HEK293 (cell line): ENCODE results near the gene DRC3.

ENCODE experiments used
- CTCF ChIA-PET: fragments of 350-600 bp; formaldehyde crosslinking; extraction: SDS; loops from one replicate; lab custom pipeline; 2021; ENCODE audit warnings: antibody characterized with exemption; lab: Yijun Ruan, JAX
- POLR2A ChIA-PET: fragments of 300-600 bp; formaldehyde crosslinking; extraction: SDS; loops from one replicate; lab custom pipeline; 2020; ENCODE audit warnings: antibody characterized with exemption, inconsistent platforms; lab: Yijun Ruan, JAX
- H3K27ac ChIP-seq: fragments of 200-500 bp; sonication (Bioruptor generic); 2 replicates; pipeline ENCODE4 v1.5.1; 2014; ENCODE audit warnings: low read depth, low read length, control low read depth, inconsistent platforms; ENCODE audit errors: extremely low read depth
- H3K36me3 ChIP-seq, 2 experiments: fragments of 200-500 bp in 1 of 2; sonication (Bioruptor generic) in 1 of 2; 1 replicate in 1 of 2; 2 replicates in 1 of 2; pipeline ENCODE4 v1.5.1; 2014 to 2017; ENCODE audit warnings: inconsistent platforms in 2 of 2, low read length in 2 of 2; ENCODE audit not compliant: control insufficient read depth in 2 of 2, insufficient read depth in 1 of 2
- H3K4me1 ChIP-seq: fragments of 200-500 bp; sonication (Bioruptor generic); 2 replicates; pipeline ENCODE4 v1.5.1; 2014; ENCODE audit warnings: mild to moderate bottlenecking, low read length, inconsistent platforms; ENCODE audit not compliant: control insufficient read depth, insufficient read depth
- H3K4me3 ChIP-seq: 2 replicates; pipeline ENCODE4 v1.5.1; 2011; ENCODE audit warnings: low read depth, mild to moderate bottlenecking, control low read depth, low read length, moderate library complexity
- H3K9me3 ChIP-seq: fragments of 200-500 bp; sonication (Bioruptor generic); 2 replicates; pipeline ENCODE4 v1.5.1; 2014; ENCODE audit warnings: low read depth, low read length, inconsistent platforms; ENCODE audit not compliant: control insufficient read depth, insufficient read depth
- GLI2 ChIP-seq: fragments of 450-650 bp; formaldehyde crosslinking; IDR thresholded peaks from 2 replicates; pipeline ENCODE4; 2017; ENCODE audit warnings: missing biosample characterization, missing genetic modification characterization, low read depth, borderline replicate concordance
- IKZF3 ChIP-seq: fragments of 450-650 bp; IDR thresholded peaks from 2 replicates; pipeline ENCODE4 v1.5.0; 2018; ENCODE audit warnings: missing biosample characterization, mild to moderate bottlenecking, missing genetic modification characterization, moderate library complexity
- SP3 ChIP-seq: fragments of 450-650 bp; formaldehyde crosslinking; IDR thresholded peaks from 2 replicates; pipeline ENCODE4 v1.5.1; 2016; ENCODE audit warnings: missing biosample characterization, missing genetic modification characterization
- ZNF114 ChIP-seq: fragments of 450-650 bp; formaldehyde crosslinking; IDR thresholded peaks from 2 replicates; pipeline ENCODE4 v1.5.0; 2017; ENCODE audit warnings: missing biosample characterization, missing genetic modification characterization
- ZNF138 ChIP-seq: fragments of 450-650 bp; formaldehyde crosslinking; IDR thresholded peaks from 2 replicates; pipeline ENCODE4 v1.5.1; 2016; ENCODE audit warnings: missing biosample characterization, missing genetic modification characterization, borderline replicate concordance
- ZNF175 ChIP-seq: fragments of 450-650 bp; formaldehyde crosslinking; IDR thresholded peaks from 2 replicates; pipeline ENCODE4 v1.5.1; 2016; ENCODE audit warnings: missing biosample characterization, missing genetic modification characterization
- ZNF2 ChIP-seq: fragments of 450-650 bp; formaldehyde crosslinking; IDR thresholded peaks from 2 replicates; pipeline ENCODE4 v1.5.1; 2016; ENCODE audit warnings: missing biosample characterization, missing genetic modification characterization
- ZNF311 ChIP-seq: fragments of 450-650 bp; formaldehyde crosslinking; IDR thresholded peaks from 2 replicates; pipeline ENCODE4 v1.5.1; 2017; ENCODE audit warnings: missing biosample characterization, missing genetic modification characterization, borderline replicate concordance
- ZNF354C ChIP-seq: fragments of 450-650 bp; formaldehyde crosslinking; IDR thresholded peaks from 2 replicates; pipeline ENCODE4 v1.5.1; 2016; ENCODE audit warnings: missing biosample characterization, missing genetic modification characterization, low read depth, borderline replicate concordance
- ZNF362 ChIP-seq: fragments of 450-650 bp; formaldehyde crosslinking; IDR thresholded peaks from 2 replicates; pipeline ENCODE4 v1.5.1; 2016; ENCODE audit warnings: missing biosample characterization, missing genetic modification characterization
- ZNF404 ChIP-seq: fragments of 450-650 bp; formaldehyde crosslinking; IDR thresholded peaks from 2 replicates; pipeline ENCODE4 v1.5.1; 2017; ENCODE audit warnings: missing biosample characterization, missing genetic modification characterization
- ZNF501 ChIP-seq: fragments of 450-650 bp; formaldehyde crosslinking; IDR thresholded peaks from 2 replicates; pipeline ENCODE4 v1.5.1; 2016; ENCODE audit warnings: missing biosample characterization, missing genetic modification characterization
- ZNF560 ChIP-seq: fragments of 450-650 bp; formaldehyde crosslinking; IDR thresholded peaks from 2 replicates; pipeline ENCODE4 v1.5.1; 2017; ENCODE audit warnings: missing biosample characterization, missing genetic modification characterization, borderline replicate concordance
- ZNF654 ChIP-seq: fragments of 450-650 bp; formaldehyde crosslinking; IDR thresholded peaks from 2 replicates; pipeline ENCODE4 v1.5.1; 2016; ENCODE audit warnings: low read depth, missing biosample characterization, missing genetic modification characterization
- ZNF664 ChIP-seq: fragments of 450-650 bp; formaldehyde crosslinking; IDR thresholded peaks from 2 replicates; pipeline ENCODE4 v1.5.1; 2016; ENCODE audit warnings: missing biosample characterization, missing genetic modification characterization
- ZNF677 ChIP-seq: fragments of 450-650 bp; IDR thresholded peaks from 2 replicates; pipeline ENCODE4 v1.5.0; 2018; ENCODE audit warnings: missing biosample characterization, mild to moderate bottlenecking, missing genetic modification characterization, moderate library complexity
- ZNF785 ChIP-seq: fragments of 450-650 bp; formaldehyde crosslinking; IDR thresholded peaks from 2 replicates; pipeline ENCODE4 v1.5.1; 2016; ENCODE audit warnings: missing biosample characterization, missing genetic modification characterization
- ZNF843 ChIP-seq: fragments of 450-650 bp; formaldehyde crosslinking; IDR thresholded peaks from 2 replicates; pipeline ENCODE4 v1.5.1; 2016; ENCODE audit warnings: missing biosample characterization, missing genetic modification characterization
- ZSCAN18 ChIP-seq: fragments of 450-650 bp; formaldehyde crosslinking; IDR thresholded peaks from 2 replicates; pipeline ENCODE4 v1.5.1; 2016; ENCODE audit warnings: missing biosample characterization, missing genetic modification characterization
- TF ChIP-seq, protein P1 (sequence below): fragments of 450-650 bp; formaldehyde crosslinking; IDR thresholded peaks from 2 replicates; pipeline ENCODE4 v1.5.1; 2016; ENCODE audit warnings: missing biosample characterization, missing genetic modification characterization
- TF ChIP-seq, protein P2 (sequence below): fragments of 450-650 bp; formaldehyde crosslinking; IDR thresholded peaks from 2 replicates; pipeline ENCODE4 v1.5.1; 2016; ENCODE audit warnings: missing biosample characterization, missing genetic modification characterization, borderline replicate concordance

DRC3 gene

GRCh38 chr17:18045691-18046350, 73.2 kb downstream of the DRC3 start:
- POLR2A ChIA-PET, result no interaction called here
- no peak overlapping the region for H3K27ac ChIP-seq
- H3K4me1 ChIP-seq, result peaks cover 17% of the 10 kb centered on the region
- no peak overlapping the region for H3K4me3 ChIP-seq
- no peak for TF ChIP-seq ZNF843 (tag by site-specific recombination)
- TF ChIP-seq ZNF654, result no peak
- no peak for TF ChIP-seq ZNF560 (tag by site-specific recombination)
- TF ChIP-seq ZSCAN18 (tag by site-specific recombination), result no peak
- no peak for TF ChIP-seq ZNF114
- no peak for TF ChIP-seq ZNF354C
- TF ChIP-seq ZNF138, result no peak
- TF ChIP-seq ZNF362, result no peak
- TF ChIP-seq SP3, result no peak
- TF ChIP-seq ZNF785 (tag by site-specific recombination), result no peak
- TF ChIP-seq ZNF175 (tag by site-specific recombination), result no peak
- TF ChIP-seq IKZF3, result no peak
- TF ChIP-seq ZNF501, result no peak
- TF ChIP-seq ZNF404 (tag by site-specific recombination), result no peak
- TF ChIP-seq ZNF677 (tag by site-specific recombination), result no peak
- TF ChIP-seq, protein P1, sequence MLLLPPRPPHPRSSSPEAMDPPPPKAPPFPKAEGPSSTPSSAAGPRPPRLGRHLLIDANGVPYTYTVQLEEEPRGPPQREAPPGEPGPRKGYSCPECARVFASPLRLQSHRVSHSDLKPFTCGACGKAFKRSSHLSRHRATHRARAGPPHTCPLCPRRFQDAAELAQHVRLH (tag by site-specific recombination), result no peak
- TF ChIP-seq GLI2, result no peak
- TF ChIP-seq ZNF311 (tag by site-specific recombination), result no peak
- TF ChIP-seq, protein P2, sequence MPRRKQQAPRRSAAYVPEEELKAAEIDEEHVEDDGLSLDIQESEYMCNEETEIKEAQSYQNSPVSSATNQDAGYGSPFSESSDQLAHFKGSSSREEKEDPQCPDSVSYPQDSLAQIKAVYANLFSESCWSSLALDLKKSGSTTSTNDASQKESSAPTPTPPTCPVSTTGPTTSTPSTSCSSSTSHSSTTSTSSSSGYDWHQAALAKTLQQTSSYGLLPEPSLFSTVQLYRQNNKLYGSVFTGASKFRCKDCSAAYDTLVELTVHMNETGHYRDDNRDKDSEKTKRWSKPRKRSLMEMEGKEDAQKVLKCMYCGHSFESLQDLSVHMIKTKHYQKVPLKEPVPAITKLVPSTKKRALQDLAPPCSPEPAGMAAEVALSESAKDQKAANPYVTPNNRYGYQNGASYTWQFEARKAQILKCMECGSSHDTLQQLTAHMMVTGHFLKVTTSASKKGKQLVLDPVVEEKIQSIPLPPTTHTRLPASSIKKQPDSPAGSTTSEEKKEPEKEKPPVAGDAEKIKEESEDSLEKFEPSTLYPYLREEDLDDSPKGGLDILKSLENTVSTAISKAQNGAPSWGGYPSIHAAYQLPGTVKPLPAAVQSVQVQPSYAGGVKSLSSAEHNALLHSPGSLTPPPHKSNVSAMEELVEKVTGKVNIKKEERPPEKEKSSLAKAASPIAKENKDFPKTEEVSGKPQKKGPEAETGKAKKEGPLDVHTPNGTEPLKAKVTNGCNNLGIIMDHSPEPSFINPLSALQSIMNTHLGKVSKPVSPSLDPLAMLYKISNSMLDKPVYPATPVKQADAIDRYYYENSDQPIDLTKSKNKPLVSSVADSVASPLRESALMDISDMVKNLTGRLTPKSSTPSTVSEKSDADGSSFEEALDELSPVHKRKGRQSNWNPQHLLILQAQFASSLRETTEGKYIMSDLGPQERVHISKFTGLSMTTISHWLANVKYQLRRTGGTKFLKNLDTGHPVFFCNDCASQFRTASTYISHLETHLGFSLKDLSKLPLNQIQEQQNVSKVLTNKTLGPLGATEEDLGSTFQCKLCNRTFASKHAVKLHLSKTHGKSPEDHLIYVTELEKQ (tag by site-specific recombination), result no peak
- TF ChIP-seq, all 188 proteins: peak for 0
- CTCF ChIA-PET, result interaction anchor here (0.5 kb wide), 1 partner anchor 47 kb away, joined by 3 read pairs; no protein-coding TSS in a partner anchor
- Histone ChIP-seq H3K9me3 (no peaks in the 10 kb centered on the region), H3K36me3 (peaks cover 44 to 54% of the 10 kb centered on the region in 2 experiments)

- H3K27ac ChIP-seq, result no peak overlapping the region
- peaks cover 51 to 66% of the 10 kb centered on the region in 2 experiments for H3K36me3 ChIP-seq
- TF ChIP-seq ZNF2 (tag by site-specific recombination) (no peak), ZNF664 (tag by site-specific recombination) (no peak)
- TF ChIP-seq, all 188 proteins: peak for 0
- CTCF ChIA-PET, result no interaction called here
- POLR2A ChIA-PET, result no interaction called here
- Histone ChIP-seq H3K4me1 (no peaks in the 10 kb centered on the region), H3K4me3 (no peak overlapping the region), H3K9me3 (no peaks in the 10 kb centered on the region)
Measured at GRCh38 chr17:18055597-18055996, 82.9 kb downstream of the DRC3 start.
